ENCODE measurements around the gene GPR3.

The GPR3 gene, protein sequence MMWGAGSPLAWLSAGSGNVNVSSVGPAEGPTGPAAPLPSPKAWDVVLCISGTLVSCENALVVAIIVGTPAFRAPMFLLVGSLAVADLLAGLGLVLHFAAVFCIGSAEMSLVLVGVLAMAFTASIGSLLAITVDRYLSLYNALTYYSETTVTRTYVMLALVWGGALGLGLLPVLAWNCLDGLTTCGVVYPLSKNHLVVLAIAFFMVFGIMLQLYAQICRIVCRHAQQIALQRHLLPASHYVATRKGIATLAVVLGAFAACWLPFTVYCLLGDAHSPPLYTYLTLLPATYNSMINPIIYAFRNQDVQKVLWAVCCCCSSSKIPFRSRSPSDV

DNA sequence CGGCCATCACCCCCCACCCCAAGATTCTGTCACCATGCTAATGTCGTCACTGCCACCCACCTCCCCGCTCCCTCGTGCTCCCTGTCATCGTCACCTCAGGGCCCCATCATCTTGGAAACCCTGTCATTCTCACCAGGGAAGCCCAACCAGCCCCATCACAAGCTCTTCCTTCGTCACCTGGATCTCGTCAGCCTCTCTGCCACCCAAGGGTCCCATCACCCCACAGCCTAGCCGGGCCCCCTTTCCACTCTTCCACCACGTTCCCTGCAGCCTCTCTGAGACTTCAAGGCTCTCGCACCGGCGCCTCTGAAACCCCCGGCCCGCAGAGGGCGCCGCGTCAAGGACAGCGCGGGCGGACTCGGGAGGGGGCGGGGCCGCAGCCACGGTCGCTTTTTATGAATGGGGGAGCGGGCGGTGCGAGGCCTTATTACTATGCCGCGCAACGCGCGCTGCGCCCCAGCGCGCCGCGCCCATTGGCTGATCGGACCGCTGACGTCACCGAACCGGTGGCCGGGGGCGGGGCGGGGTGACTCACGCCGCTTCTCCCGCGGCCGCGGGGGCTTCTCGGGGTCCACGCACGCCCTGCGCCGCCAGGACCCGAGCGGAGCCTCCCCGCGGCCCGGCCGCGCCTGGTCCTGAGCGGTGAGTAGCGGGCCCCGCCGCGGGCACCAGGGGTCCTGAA is at the start of gene GPR3:
GPR3 (plus strand) TSS at position 527 of the 682 bp plus-strand sequence. CDS start 1,177 bp downstream, outside the sequence.
- DNase-seq, result peak; percentile 51

DNA sequence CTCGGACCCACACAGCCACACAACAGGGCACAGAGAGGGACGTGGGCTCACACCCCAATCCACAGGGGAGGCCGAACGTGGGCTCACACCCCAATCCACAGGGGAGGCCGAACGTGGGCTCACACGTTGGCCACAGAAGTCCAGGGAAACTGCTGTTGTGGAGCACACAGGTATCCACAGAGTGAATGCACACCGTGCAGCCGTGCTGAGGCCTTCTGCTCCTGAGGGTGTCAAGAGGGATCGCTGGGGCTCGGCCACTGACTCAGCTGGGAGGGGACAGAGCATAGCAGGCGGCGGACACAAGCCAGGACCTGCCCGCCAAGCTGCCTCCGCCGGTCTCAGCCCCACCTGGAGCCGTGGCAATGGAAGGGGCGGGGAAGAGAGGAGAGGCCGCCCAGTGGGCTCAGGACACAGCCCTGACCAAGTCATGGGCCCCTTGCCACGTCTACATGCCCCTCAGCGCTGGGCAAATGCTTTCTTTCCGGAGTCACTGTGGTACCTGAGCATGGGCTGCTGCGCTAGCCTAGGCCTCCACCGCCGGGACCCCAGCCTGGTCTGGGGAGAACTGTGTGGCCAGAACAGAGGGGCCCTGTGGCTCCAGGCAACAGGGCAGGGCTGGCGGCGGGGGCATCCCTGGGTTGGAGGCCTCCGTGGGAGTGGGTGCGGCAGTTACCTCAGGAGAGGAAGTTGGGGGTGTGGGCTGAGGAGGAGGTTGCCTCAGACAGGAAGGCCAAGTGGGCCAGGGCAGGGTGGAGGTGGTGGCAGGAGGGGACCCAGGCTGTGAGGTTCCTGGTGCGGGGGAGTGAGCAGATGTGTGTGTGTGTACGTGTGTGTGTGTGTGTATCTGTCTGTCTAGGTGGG is 49.4 kb upstream of the GPR3 start:
- DNase-seq, result peak; percentile 17

DNA sequence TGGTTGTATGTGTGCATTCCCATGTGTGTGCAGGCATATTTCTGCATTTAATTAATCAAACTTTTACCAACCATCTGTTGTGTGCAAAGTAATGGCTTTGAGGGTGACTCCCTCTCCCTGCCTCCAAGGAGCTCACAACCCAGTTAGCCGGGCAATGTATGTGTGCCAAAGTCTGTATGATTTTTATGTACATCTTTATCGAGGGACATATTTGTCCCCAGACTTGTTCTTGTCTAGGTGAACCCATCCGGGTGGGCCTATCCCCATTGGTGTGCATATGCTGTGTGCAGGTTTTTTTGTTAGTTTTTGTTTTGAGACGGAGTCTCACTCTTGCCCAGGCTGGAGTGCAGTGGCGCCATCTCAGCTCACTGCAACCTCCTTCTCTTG is 48.8 kb upstream of the GPR3 start:
- DNase-seq, result no peak

DNA sequence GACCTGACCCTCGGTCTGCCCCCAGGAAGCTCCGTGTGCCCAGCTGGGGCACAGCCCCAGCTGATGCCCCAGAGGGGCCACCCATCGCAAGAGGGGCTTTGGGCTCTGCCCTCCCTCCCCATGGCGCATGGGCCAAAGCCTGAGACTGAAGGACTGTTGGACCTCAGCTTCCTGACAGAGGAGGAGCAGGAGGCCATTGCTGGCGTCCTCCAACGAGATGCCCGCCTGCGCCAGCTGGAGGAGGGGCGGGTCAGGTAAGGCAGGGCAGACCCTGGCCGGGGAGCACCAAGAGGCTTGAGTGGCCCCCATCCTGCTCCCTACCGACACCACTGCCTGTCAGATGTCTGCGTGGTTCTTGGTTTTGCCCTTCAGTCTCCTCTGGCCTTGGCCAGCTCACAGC is 47.1 kb upstream of the GPR3 start:
- no peak for DNase-seq

DNA sequence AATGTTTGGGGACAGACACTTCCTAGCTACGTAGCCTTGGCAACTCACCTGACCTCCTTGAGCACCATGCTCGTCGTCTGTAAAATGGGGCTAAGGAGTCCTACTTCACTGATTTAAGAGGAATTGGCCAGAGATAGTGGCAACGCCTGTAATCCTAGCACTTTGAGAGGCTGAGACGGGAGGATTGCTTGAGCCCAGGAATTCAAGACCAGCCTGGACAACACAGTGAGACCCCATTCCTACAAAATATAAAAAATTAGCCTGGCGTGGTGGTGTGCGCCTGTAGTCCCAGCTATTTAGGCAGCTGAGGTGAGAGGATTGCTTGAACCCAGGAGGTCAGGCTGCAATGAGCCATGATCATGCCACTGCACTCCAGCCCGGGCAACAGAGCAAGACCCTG is 46.1 kb upstream of the GPR3 start:
- no peak for DNase-seq

DNA sequence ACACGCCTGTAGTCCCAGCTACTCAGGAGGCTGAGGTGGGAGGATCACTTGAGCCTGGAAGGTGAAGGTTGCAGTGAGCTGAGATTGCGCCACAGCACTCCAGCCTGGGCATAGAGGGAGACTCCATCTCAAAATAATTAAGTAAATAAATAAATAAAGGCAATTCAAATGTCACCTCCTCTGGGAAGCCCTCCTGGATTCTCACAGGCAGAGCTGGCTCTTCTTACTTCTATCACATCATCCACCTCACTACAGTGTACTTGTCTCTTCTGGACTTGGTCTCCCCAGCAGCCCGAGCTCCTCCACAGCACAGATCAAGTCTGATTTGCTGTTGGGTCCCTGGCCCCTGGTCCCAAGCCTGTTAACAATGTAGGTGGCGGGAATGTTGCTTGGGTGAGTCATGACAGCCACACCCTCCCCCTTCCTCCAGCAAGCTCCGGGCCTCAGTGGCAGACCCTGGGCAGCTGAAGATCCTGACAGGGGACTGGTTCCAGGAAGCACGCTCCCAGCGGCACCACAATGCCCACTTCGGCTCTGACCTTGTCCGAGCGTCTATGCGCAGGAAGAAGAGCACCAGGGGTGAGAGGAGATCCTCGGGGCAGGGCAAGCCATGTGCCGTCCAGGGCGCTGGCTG is 45.3 kb upstream of the GPR3 start:
- DNase-seq, result no peak

DNA sequence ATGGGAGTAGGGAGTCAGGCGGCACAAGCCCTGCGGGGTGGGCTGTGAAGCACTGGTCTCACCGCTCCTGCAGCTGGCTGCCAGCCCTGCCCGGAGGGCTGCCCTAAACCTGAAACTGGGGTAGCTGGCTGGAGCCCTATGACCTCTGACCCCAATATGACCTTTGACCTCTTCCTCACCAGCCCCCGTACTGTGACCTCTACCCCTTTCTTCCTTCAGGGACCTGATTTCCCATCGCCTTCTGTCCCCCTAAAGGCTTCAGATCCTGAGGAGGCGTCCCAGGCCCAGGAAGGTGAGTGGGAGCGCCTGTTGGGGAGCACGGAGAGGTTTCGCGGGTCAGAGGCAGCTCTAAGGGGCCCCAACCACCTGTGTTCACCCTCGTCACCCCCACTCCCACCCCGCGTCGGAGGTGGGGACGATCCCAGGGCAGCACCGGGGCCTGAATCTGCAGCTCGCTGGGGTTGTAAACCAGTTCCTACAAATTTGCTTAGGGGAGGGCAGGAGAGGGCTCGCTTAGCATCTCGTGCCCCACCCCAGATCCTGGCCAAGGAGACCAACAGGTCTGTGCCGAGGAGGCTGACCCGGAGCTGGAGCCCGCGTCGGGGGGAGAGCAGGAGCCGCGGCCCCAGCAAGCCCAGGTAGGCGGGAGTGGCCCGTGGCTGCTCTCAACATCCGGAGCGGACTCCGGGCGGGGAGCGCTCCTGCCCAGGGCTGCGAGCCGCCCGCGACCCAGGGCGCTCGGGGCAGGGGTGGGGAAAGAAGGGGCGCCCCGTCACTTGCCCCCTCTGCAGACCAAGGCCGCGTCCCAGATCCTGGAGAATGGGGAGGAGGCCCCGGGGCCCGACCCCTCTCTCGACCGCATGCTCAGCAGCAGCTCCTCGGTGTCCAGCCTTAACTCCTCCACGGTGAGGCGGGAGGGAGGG is 43.3 kb upstream of the GPR3 start:
- no peak for DNase-seq

DNA sequence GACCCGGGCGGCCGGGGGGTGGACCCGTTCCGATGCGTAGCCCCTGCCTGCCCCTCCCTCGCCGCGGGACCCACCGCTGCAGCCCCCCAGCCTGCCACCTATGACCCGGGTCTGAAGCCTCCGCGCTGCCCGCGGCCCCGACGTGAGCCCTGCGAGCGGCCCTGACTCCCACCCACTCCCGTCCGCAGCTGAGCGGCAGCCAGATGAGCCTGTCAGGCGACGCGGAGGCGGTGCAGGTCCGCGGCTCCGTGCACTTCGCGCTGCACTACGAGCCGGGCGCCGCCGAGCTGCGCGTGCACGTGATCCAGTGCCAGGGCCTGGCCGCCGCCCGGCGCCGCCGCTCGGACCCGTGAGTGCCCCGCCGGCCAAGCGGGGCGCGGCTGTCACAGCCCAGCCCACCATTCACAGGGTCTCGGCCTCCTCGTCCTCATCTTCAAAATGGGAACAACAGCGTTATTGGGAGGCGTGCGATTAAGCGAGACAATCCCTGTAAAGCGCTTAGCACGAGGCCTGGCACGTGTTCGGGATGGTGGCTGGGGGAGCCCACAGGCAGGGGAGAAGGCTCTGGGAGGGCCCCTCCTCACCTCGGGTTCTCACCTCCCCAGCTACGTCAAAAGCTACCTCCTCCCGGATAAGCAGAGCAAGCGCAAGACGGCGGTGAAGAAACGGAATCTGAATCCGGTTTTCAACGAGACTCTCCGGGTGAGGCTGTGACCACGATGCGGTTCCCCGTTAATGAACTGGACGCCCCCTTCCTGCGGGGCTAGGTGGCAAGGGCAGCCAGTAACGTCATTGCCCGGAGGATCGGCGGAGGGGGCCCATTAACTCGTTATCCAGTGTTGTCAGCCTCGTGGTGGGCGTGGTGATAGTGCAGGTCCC is 42.4 kb upstream of the GPR3 start:
- no peak for DNase-seq

DNA sequence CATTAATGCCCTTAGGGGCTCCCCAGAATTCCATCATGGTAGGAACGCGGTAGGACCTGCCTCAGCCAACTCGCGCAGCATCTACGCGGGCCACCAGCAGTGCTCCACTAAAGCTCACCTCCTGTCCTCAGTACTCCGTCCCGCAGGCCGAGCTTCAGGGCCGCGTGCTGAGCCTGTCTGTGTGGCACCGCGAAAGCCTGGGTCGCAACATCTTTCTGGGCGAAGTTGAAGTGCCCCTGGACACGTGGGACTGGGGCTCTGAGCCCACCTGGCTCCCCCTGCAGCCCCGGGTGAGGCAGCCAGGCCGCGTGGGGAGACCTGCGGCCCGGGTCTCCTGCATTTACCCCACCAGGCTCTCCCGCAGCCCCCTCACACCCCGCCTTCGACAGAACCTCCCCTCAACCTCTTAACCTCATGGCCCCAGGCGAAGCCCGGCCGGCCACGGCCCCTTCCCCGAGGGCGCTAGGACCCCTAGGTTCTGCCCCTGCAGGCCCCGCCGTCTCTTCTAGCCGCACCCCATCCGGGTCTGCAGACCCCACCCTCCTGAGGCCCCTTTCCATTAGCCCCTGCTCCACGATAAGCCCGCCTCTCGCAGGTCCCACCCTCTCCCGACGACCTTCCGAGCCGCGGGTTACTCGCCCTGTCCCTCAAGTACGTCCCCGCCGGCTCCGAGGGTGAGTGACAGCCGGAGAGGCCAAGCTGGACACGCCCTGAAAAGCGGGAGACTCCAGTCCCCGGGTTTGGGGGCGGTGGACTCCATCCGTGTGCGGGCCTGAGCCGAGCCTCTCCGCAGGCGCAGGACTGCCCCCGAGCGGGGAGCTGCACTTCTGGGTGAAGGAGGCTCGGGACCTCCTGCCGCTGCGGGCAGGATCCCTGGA is 41.5 kb upstream of the GPR3 start:
- DNase-seq, result no peak

DNA sequence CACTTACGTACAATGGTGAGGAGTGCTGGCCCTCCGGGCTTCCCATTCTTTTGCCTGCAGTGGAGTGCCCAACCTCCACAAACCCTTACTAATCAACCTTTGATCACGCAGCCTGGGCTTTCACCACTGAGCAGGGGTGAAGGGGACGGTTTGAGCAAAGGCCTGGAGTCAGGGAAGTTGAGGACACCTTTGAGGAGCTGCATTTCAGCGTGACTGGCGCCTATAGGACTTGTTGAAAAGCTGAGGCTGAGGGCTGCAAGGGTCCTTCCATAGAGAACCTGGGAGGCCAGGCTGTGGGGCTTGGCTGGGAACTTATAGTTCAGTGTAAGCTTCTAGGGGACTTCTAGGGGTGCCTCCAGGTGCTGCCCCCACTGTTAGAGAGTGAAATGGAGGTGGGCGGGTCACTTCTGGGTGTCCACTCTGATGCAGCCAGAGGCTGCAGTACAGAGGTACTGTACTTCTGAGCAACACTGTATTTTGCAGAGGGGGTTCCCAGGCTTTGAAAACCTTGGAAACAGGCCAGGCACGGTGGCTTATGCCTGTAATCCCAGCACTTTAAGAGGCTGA is 40.8 kb upstream of the GPR3 start:
- DNase-seq, result no peak

DNA sequence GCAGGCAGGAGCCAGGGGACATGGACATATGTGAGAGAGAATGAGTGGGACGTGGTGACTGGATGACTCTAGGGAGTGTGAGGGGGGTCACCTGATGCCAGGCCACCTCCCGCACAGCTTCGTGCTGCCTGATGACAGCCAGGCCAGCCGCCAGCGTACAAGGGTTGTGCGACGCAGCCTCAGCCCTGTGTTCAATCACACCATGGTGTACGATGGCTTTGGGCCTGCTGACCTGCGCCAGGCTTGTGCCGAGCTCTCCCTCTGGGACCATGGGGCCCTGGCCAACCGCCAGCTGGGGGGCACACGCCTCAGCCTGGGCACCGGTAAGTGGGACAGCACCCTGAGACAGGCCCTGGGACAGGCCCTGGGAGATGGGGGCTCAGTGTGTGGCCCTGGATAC is 39.3 kb upstream of the GPR3 start:
- no peak for DNase-seq

DNA sequence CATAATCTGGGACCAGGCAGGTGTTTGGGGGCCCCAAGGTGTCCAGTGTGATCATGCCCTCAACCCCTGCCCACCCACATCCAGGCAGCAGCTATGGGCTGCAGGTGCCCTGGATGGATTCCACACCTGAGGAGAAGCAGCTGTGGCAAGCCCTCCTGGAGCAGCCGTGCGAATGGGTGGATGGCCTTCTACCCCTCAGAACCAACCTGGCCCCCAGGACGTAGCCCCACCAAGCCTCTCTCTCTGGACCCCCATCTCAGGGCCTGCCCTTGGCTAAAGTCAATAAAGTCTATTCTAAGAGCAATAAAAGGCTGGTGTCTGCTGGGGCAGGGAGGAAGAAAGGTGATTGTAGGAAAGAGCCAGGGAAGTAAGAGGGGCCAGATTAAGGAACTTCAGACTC is 38.8 kb upstream of the GPR3 start:
- no peak for DNase-seq

DNA sequence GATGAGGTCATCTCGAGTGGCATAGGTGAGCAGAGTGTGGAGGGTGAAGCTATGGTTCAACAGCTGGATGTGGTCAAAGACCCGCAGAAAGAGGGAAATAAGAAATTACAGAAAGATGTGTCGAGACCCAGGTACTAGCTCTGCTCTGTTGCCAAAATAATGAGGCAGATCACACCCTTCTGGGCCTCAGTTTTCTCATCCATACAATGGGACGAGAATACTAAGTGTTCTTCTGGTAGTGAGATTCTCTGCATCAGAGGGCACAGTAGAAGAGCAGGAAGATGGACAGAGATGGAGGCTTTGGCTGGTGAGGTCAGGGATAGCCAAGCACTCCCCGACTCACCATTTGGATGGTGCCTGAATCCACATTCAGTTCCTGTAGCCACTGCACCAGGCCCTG is 36.7 kb upstream of the GPR3 start:
- DNase-seq, result no peak

DNA sequence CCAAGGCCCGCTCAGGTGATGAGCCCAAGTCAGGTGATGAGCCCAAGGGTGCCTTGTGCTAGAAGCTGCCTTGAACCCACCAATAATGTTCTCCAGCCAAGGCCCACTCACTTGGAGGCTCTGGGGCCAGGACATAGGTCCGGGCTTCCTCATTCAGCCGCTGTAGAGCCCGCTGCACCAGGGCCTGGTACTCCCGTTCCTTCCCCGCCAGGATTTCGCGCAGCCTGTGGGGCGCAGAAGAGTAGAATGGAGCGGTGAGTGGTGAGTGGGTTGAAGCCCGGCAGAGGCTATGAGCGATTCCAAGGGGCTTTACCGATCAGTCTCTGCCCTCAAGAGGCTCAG is 36.2 kb upstream of the GPR3 start:
- DNase-seq, result no peak

DNA sequence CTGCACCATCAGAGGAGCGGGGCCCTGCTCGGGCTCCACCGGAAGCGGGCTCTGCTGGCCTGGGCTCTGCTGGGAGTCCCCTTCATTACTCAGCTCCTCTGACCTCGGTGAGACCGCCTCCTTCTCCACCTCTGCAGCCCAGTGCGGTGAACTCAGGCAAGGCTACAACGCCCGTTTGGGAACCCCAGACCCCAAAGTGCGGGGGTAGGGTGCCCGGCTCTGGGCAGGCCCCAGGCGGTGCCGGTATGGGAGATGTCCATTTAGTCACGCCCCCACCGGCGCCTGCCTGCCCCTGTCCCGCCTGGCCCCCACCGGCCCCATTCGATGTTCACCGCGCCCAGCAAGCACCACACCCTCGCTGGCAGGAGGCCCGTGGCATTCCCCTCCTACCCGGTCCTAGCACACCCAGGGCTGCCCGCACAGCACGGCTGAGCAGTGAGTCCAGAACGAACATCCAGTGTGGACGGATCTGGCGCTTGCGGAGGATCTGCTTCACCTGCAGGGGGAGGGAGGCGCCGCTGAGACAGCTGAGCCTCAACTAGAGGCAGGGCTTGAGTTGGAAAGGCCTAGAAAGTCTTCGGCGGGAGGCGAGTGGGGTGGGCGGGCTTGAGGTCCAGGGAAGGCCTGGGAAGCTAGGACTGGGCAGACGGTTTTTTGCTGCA is 35.7 kb upstream of the GPR3 start:
- no peak for DNase-seq

DNA sequence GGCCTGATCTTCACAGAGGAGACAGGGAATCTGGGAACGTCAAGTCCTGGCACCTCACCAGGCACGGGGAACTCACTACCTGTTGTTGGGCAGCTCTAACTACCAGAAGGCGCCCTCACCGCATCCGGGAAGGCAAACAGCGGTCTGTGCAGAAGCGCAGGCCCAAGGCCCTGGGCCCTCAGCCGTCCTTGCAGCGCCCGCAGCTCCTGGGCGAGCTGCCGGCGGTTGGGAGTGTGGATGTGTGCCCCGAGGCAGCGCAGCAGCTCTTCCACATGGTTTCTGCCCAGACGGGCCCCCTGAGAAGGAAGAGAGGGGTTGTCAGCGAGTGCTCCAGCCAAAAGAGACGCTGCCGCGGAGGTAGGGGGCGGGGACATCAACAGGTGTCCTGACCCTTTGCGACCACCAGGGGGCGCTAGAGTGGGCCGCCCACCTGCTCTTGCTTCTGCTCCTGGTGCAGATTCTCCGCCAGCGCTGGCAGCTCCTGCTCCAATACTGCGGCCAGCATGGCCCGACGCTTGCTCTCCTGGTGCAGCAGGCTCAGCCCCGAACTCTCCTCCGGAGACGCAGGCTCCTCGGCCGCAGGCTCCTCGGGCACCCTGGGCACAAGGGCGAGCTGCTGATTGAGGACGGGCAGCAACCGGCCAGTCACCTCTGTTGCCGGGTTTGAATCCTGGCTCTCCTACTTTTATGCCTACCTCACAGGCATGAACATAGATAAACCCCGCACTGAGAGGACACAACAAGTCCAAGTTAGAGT is 35.0 kb upstream of the GPR3 start:
- DNase-seq, result no peak

DNA sequence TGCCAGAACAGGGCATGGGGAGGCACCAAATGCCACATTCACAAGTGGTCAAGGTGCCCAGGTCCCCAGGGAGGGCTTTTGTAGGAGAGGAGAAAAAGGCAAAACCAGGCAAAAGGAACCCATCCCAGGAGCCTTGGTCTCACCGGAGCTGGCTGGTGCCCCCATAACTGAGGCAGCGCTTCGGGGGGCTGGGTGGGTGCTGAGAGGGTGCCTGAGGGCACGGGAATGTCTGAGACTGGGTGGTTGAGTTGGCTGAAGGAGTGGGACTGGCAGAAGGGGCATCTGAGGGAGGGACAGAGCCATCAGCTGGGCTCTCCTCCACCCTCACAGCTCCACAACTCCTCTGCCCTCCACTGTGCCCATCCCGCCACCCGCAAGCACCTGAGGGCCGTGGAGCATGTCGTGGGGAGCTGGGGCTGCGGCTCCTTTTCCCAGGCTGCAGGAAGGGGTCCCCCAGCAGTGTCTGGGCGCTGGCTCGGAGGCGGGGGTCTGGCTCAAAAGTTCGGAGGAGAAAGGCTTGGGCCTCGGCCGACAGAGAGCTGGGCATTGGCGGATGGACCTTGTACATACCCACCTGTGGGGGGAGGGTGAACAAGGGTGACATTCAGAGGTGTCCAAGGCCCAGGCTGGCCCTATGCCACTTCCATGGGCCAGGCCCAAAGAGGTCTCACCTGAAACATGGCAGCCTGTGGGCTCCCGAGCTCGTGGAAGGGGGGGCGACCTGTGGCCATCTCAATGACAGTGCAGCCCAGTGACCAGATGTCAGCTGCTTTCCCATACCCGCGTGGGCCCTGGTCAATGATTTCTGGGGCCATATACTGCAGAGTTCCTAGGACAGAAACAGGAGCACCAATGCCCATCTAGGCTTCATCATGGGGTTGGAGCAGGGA is 34.1 kb upstream of the GPR3 start:
- DNase-seq, result no peak
